ENCODE results near the gene SKI.

- TF ChIP-seq POLR2A (IDR thresholded peaks at IDR 0.05) (no peak), CTCF (IDR thresholded peaks at IDR 0.05) (no peak), POLR2AphosphoS5 (IDR thresholded peaks at IDR 0.05) (no peak)
These were observed 37.6 kb upstream of the SKI start for GRCh38 chr1:2190491-2190976.

All from prostate gland (tissue), 2 donors.